CD14-positive monocyte (primary cell): ENCODE data around the gene BUD31. TPM values are rescaled to one million over a fixed set of nuclear protein-coding genes. Genes with fewer than 3 reads are reported as not detected.

Experiments
- DNase-seq, 3 donors: peaks; one replicate each; pipeline ENCODE4 v3.0.0-alpha.2; 2011 to 2022
- H2AFZ ChIP-seq: 2 replicates; pipeline ENCODE4 v1.6.0; 2012; ENCODE audit warnings: mild to moderate bottlenecking, low read depth, low read length, inconsistent platforms; ENCODE audit not compliant: insufficient read depth, poor library complexity, severe bottlenecking
- H3K27ac ChIP-seq, 2 donors: 1 replicate in 1 of 2; 2 replicates in 1 of 2; pipeline ENCODE4 v1.5.1; 2012 to 2013; ENCODE audit warnings: low read length in 2 of 2, control low read depth in 1 of 2, inconsistent platforms in 1 of 2, low read depth in 1 of 2, mild to moderate bottlenecking in 1 of 2
- H3K27me3 ChIP-seq, 2 donors: one replicate each; pipeline versions ENCODE4 v1.6.0 to v1.6.1; 2011 to 2013; ENCODE audit warnings: low read length in 2 of 2; ENCODE audit not compliant: control insufficient read depth in 2 of 2, insufficient read depth in 2 of 2
- H3K36me3 ChIP-seq, 2 donors: replicated peaks in 1 of 2; 1 replicate in 1 of 2; 2 replicates in 1 of 2; pipeline versions ENCODE4 v1.5.1 to v1.6.1; 2012 to 2013; ENCODE audit warnings: low read length in 2 of 2, control low read depth in 1 of 2, inconsistent platforms in 1 of 2, mild to moderate bottlenecking in 1 of 2; ENCODE audit not compliant: insufficient read depth in 2 of 2, control insufficient read depth in 1 of 2
- H3K4me1 ChIP-seq, 2 donors: 1 replicate in 1 of 2; 2 replicates in 1 of 2; pipeline versions ENCODE4 v1.5.1 to v1.6.1; 2012 to 2013; ENCODE audit warnings: low read length in 2 of 2, control low read depth in 1 of 2, inconsistent platforms in 1 of 2, mild to moderate bottlenecking in 1 of 2, moderate library complexity in 1 of 2; ENCODE audit not compliant: insufficient read depth in 2 of 2, control insufficient read depth in 1 of 2
- H3K4me2 ChIP-seq: replicated peaks from 2 replicates; pipeline ENCODE3; 2012; ENCODE audit warnings: low read length, moderate library complexity, mild to moderate bottlenecking; ENCODE audit not compliant: poor library complexity, severe bottlenecking; ENCODE audit errors: extremely low read depth
- H3K4me3 ChIP-seq, 3 experiments: fragments of 200-600 bp in 1 of 3; sonication (generic) in 1 of 3; replicated peaks in 1 of 3; 1 replicate in 2 of 3; 2 replicates in 1 of 3; pipeline ENCODE4 v1.5.1; 2011 to 2013; ENCODE audit warnings: low read length in 3 of 3, mild to moderate bottlenecking in 3 of 3, control low read depth in 2 of 3, low read depth in 2 of 3, inconsistent platforms in 1 of 3, moderate library complexity in 1 of 3
- H3K79me2 ChIP-seq: 2 replicates; pipeline ENCODE4 v1.6.0; 2012; ENCODE audit warnings: mild to moderate bottlenecking, control low read depth, inconsistent platforms, low read length, moderate library complexity; ENCODE audit not compliant: insufficient read depth
- H3K9ac ChIP-seq: 2 replicates; pipeline ENCODE4 v1.6.0; 2017; ENCODE audit warnings: low read length, mild to moderate bottlenecking; ENCODE audit not compliant: insufficient read depth, poor library complexity, severe bottlenecking
- H3K9me3 ChIP-seq, 2 donors: replicated peaks in 1 of 2; 1 replicate in 1 of 2; 2 replicates in 1 of 2; pipeline versions ENCODE4 v1.5.1 to v1.6.1; 2012 to 2013; ENCODE audit warnings: low read length in 2 of 2, control low read depth in 1 of 2; ENCODE audit not compliant: control insufficient read depth in 1 of 2, insufficient read depth in 1 of 2
- H4K20me1 ChIP-seq: 2 replicates; pipeline ENCODE4 v1.6.0; 2012; ENCODE audit warnings: mild to moderate bottlenecking, low read length, control low read depth, moderate library complexity; ENCODE audit not compliant: insufficient read depth
- H3K27ac Mint-ChIP-seq, 7 donors: one replicate each; pipeline ENCODE4 v1.8.0; 2020; ENCODE audit warnings: mild to moderate bottlenecking in 7 of 7, mixed read lengths in 7 of 7, moderate library complexity in 6 of 7, inconsistent platforms in 2 of 7
- H3K27me3 Mint-ChIP-seq, 3 donors: one replicate each; pipeline ENCODE4 v1.8.0; 2021 to 2022; ENCODE audit warnings: low read depth in 3 of 3, mild to moderate bottlenecking in 3 of 3, mixed read lengths in 3 of 3, moderate library complexity in 3 of 3, inconsistent platforms in 1 of 3
- H3K36me3 Mint-ChIP-seq, 2 donors: one replicate each; pipeline ENCODE4 v1.8.0; 2020; ENCODE audit warnings: mixed read lengths in 2 of 2, inconsistent platforms in 1 of 2, mild to moderate bottlenecking in 1 of 2
- H3K4me1 Mint-ChIP-seq: one replicate; pipeline ENCODE4 v1.8.0; 2020; ENCODE audit warnings: mild to moderate bottlenecking, mixed read lengths
- H3K4me3 Mint-ChIP-seq, 2 donors: one replicate each; pipeline ENCODE4 v1.8.0; 2020; ENCODE audit warnings: mild to moderate bottlenecking in 2 of 2, mixed read lengths in 2 of 2, moderate library complexity in 1 of 2
- H3K9me3 Mint-ChIP-seq, 7 donors: one replicate each; pipeline ENCODE4 v1.8.0; 2020 to 2022; ENCODE audit warnings: mixed read lengths in 7 of 7, mild to moderate bottlenecking in 6 of 7, moderate library complexity in 6 of 7, inconsistent platforms in 2 of 7
- CTCF ChIP-seq: fragments of 200-600 bp; IDR thresholded peaks from one replicate; pipeline ENCODE4 v1.8.0; 2022; ENCODE audit warnings: antibody characterized with exemption, mild to moderate bottlenecking
- whole genome bisulfite sequencing: methylation state at CpG from one replicate; pipeline ENCODE4 v1.1.5; 2013; ENCODE audit warnings: missing lambda C conversion rate; ENCODE audit not compliant: insufficient coverage; 5-methylcytosine and 5-hydroxymethylcytosine counted together
- intact Hi-C, 2 donors: fragments of 100-400 bp; cut with micrococcal nuclease; formaldehyde crosslinking; loops; one replicate each; pipeline versions ENCODE4 v1.15.0 to v1.15.1; 2023
- polyA plus RNA-seq, 3 donors: library from polyadenylated mRNA; depleted of rRNA in 1 of 3; unstranded in 2 of 3; stranded (reverse) in 1 of 3; fragments of 300-500 nt in 2 of 3; fragments of >200 nt in 1 of 3; fragmentation: Illumina TruSeq in 2 of 3; gene quantifications; 1 replicate in 2 of 3; 2 replicates in 1 of 3; pipeline ENCODE4 v1.2.3, GENCODE V29; 2012 to 2021

The BUD31 gene
- polyA plus RNA-seq, 3 donors, result 34.3 to 256 (median 241) TPM

- WGBS, result 87% methylated on average over 4 of the region's 4 CpGs
- Mint-ChIP-seq H3K27me3 (no peaks in the 10 kb centered on the region), H3K27ac (peak overlapping the region in 5 of 7 donors; percentile 25 to 89 (median 58)), H3K9me3 (peaks cover 0 to 2% (median 0%) of the 10 kb centered on the region in 7 donors), H3K4me3 (no peak overlapping the region), H3K4me1 (peaks cover 34% of the 10 kb centered on the region), H3K36me3 (peaks cover 72 to 93% of the 10 kb centered on the region in 2 donors)
- peaks cover 12 to 31% of the 10 kb centered on the region in 2 donors for H3K4me1 ChIP-seq
- peaks cover 81 to 88% of the 10 kb centered on the region in 2 donors for H3K36me3 ChIP-seq
- no peak overlapping the region for H2AFZ ChIP-seq
- intact Hi-C loops, result no loop called here
- H3K9me3 ChIP-seq, result no peaks in the 10 kb centered on the region
- no peak overlapping the region for H3K9ac ChIP-seq
- H4K20me1 ChIP-seq, result peaks cover 100% of the 10 kb centered on the region
- H3K27me3 ChIP-seq, result no peaks in the 10 kb centered on the region
- H3K4me2 ChIP-seq, result no peak overlapping the region
- H3K27ac ChIP-seq, result peak overlapping the region in 1 of 2 donors; percentile 65
- H3K4me3 ChIP-seq, result no peak overlapping the region
- peaks cover 66% of the 10 kb centered on the region for H3K79me2 ChIP-seq
- DNase-seq, result no peak
- TF ChIP-seq CTCF, result no peak
These were observed 14.6 kb upstream of the BUD31 start for GRCh38 chr7:99394188-99394502.

- H3K27me3 Mint-ChIP-seq, result no peaks in the 10 kb centered on the region
- peaks cover 32% of the 10 kb centered on the region for H3K4me1 Mint-ChIP-seq
- DNase-seq, result no peak
- peaks cover 50% of the 10 kb centered on the region for H3K79me2 ChIP-seq
- TF ChIP-seq CTCF, result no peak
- no peaks in the 10 kb centered on the region for H3K27me3 ChIP-seq
- peaks cover 0 to 2% (median 0%) of the 10 kb centered on the region in 7 donors for H3K9me3 Mint-ChIP-seq
- H2AFZ ChIP-seq, result no peak overlapping the region
- peaks cover 100% of the 10 kb centered on the region for H4K20me1 ChIP-seq
- intact Hi-C loops, result no loop called here
- peaks cover 12 to 28% of the 10 kb centered on the region in 2 donors for H3K4me1 ChIP-seq
- no peak overlapping the region for H3K9ac ChIP-seq
- no peak overlapping the region for H3K4me3 Mint-ChIP-seq
- no peak overlapping the region for H3K4me2 ChIP-seq
- peak overlapping the region in 2 of 7 donors; percentile 42 to 73 for H3K27ac Mint-ChIP-seq
- peak overlapping the region in 1 of 2 donors; percentile 45 for H3K27ac ChIP-seq
- H3K9me3 ChIP-seq, result no peaks in the 10 kb centered on the region
- peaks cover 67 to 84% of the 10 kb centered on the region in 2 donors for H3K36me3 Mint-ChIP-seq
- peaks cover 76 to 86% of the 10 kb centered on the region in 2 donors for H3K36me3 ChIP-seq
- 92% methylated on average over 14 of the region's 14 CpGs for WGBS
- no peak overlapping the region for H3K4me3 ChIP-seq
These were observed 13.0 kb upstream of the BUD31 start for GRCh38 chr7:99395616-99396327.
